H9 (cell line): ENCODE data around the gene APOA1. TPM values are rescaled to one million over a fixed set of nuclear protein-coding genes. Genes with fewer than 3 reads are reported as not detected.

Experiments
- DNase-seq: peaks from one replicate; pipeline ENCODE4 v3.0.0-alpha.2; 2017
- H2AFZ ChIP-seq: one replicate; pipeline ENCODE4 v1.6.1; 2013; ENCODE audit warnings: mild to moderate bottlenecking, low read length, control low read depth, moderate library complexity
- H2AK5ac ChIP-seq: 2 replicates; pipeline ENCODE4 v1.6.1; 2013; ENCODE audit warnings: low read length, control low read depth, mixed read lengths; ENCODE audit not compliant: insufficient read length
- H2BK120ac ChIP-seq: one replicate; pipeline ENCODE4 v1.6.1; 2013; ENCODE audit warnings: low read depth, mild to moderate bottlenecking, low read length, control low read depth, inconsistent platforms; ENCODE audit not compliant: poor library complexity, severe bottlenecking
- H2BK12ac ChIP-seq: 2 replicates; pipeline ENCODE4 v1.6.1; 2013; ENCODE audit warnings: low read length, control low read depth, mixed read lengths, low read depth; ENCODE audit not compliant: insufficient read length
- H2BK15ac ChIP-seq: 2 replicates; pipeline ENCODE4 v1.6.1; 2013; ENCODE audit warnings: low read depth, low read length, control low read depth
- H2BK20ac ChIP-seq: one replicate; pipeline ENCODE4 v1.6.1; 2013; ENCODE audit warnings: low read depth, mild to moderate bottlenecking, low read length, control low read depth, inconsistent platforms; ENCODE audit not compliant: poor library complexity, severe bottlenecking
- H2BK5ac ChIP-seq: 2 replicates; pipeline ENCODE4 v1.6.1; 2013; ENCODE audit warnings: low read length, control low read depth, mixed read lengths; ENCODE audit not compliant: insufficient read length
- H3K14ac ChIP-seq: 2 replicates; pipeline ENCODE4 v1.6.1; 2013; ENCODE audit warnings: low read length, control low read depth; ENCODE audit not compliant: insufficient read depth
- H3K18ac ChIP-seq: 2 replicates; pipeline ENCODE4 v1.6.1; 2013; ENCODE audit warnings: low read depth, mild to moderate bottlenecking, mixed read lengths, low read length, control low read depth; ENCODE audit not compliant: insufficient read length
- H3K23ac ChIP-seq: 2 replicates; pipeline ENCODE4 v1.6.1; 2013; ENCODE audit warnings: low read length, control low read depth, mixed read lengths, low read depth; ENCODE audit not compliant: insufficient read length
- H3K23me2 ChIP-seq: 2 replicates; pipeline ENCODE4 v1.6.1; 2013; ENCODE audit warnings: low read depth, mild to moderate bottlenecking, mixed read lengths, low read length, control low read depth; ENCODE audit not compliant: insufficient read length, poor library complexity, severe bottlenecking
- H3K27ac ChIP-seq: 2 replicates; pipeline ENCODE4 v1.5.1; 2013; ENCODE audit warnings: low read length, control low read depth, mixed read lengths, low read depth; ENCODE audit not compliant: insufficient read length
- H3K27me3 ChIP-seq: 2 replicates; pipeline ENCODE4 v1.6.1; 2013; ENCODE audit warnings: low read length, control low read depth, inconsistent platforms; ENCODE audit not compliant: insufficient read depth
- H3K4ac ChIP-seq: 2 replicates; pipeline ENCODE4 v1.6.1; 2013; ENCODE audit warnings: low read depth, mild to moderate bottlenecking, control low read depth, inconsistent platforms, low read length, moderate library complexity
- H3K4me1 ChIP-seq: 2 replicates; pipeline ENCODE4 v1.6.1; 2013; ENCODE audit warnings: low read length, control low read depth, inconsistent platforms; ENCODE audit not compliant: insufficient read depth
- H3K4me2 ChIP-seq: 2 replicates; pipeline ENCODE4 v1.6.1; 2013; ENCODE audit warnings: low read length, control low read depth, mixed read lengths; ENCODE audit not compliant: insufficient read length, insufficient read depth
- H3K56ac ChIP-seq: 2 replicates; pipeline ENCODE4 v1.6.1; 2013; ENCODE audit warnings: low read depth, mild to moderate bottlenecking, mixed read lengths, low read length, control low read depth; ENCODE audit not compliant: insufficient read length
- H3K79me1 ChIP-seq: 2 replicates; pipeline ENCODE4 v1.6.1; 2013; ENCODE audit warnings: low read depth, mild to moderate bottlenecking, moderate library complexity, low read length, control low read depth, inconsistent platforms; ENCODE audit not compliant: insufficient read depth, poor library complexity, severe bottlenecking
- H3K79me2 ChIP-seq: 2 replicates; pipeline ENCODE4 v1.6.1; 2013; ENCODE audit warnings: low read length, control low read depth, inconsistent platforms; ENCODE audit not compliant: insufficient read depth
- H3K9ac ChIP-seq: 2 replicates; pipeline ENCODE4 v1.6.1; 2013; ENCODE audit warnings: low read length, control low read depth, mixed read lengths; ENCODE audit not compliant: insufficient read length; ENCODE audit errors: extremely low read depth
- H3K9me3 ChIP-seq: one replicate; pipeline ENCODE4 v1.6.1; 2013; ENCODE audit warnings: low read depth, low read length, inconsistent platforms; ENCODE audit not compliant: control insufficient read depth
- H3T11ph ChIP-seq: one replicate; pipeline ENCODE4 v1.6.1; 2013; ENCODE audit warnings: mild to moderate bottlenecking, low read length, control low read depth, inconsistent platforms
- H4K20me1 ChIP-seq: one replicate; pipeline ENCODE4 v1.6.1; 2013; ENCODE audit not compliant: control insufficient read depth, insufficient read length, insufficient read depth
- H4K5ac ChIP-seq: 2 replicates; pipeline ENCODE4 v1.6.1; 2013; ENCODE audit warnings: low read depth, mild to moderate bottlenecking, mixed read lengths, low read length, control low read depth; ENCODE audit not compliant: insufficient read length
- H4K8ac ChIP-seq: replicated peaks from 2 replicates; pipeline ENCODE4 v1.6.1; 2013; ENCODE audit warnings: low read length, control low read depth, mixed read lengths, low read depth; ENCODE audit not compliant: insufficient read length
- H4K91ac ChIP-seq: 2 replicates; pipeline ENCODE4 v1.6.1; 2013; ENCODE audit warnings: low read depth, mild to moderate bottlenecking, moderate library complexity, mixed read lengths, low read length, control low read depth; ENCODE audit not compliant: insufficient read length
- H3K27ac Mint-ChIP-seq, 3 experiments: 2 replicates in 2 of 3; 3 replicates in 1 of 3; pipeline ENCODE4 v1.8.0; 2020 to 2021; ENCODE audit warnings: mixed read lengths in 3 of 3, mild to moderate bottlenecking in 1 of 3, moderate library complexity in 1 of 3
- H3K27me3 Mint-ChIP-seq: 2 replicates; pipeline ENCODE4 v1.8.0; 2021; ENCODE audit warnings: low read depth, mild to moderate bottlenecking, moderate library complexity, mixed read lengths
- H3K36me3 Mint-ChIP-seq, 3 experiments: 2 replicates in 2 of 3; 3 replicates in 1 of 3; pipeline ENCODE4 v1.8.0; 2020 to 2021; ENCODE audit warnings: low read depth in 3 of 3, mixed read lengths in 3 of 3; ENCODE audit not compliant: insufficient read depth in 1 of 3
- H3K4me1 Mint-ChIP-seq, 2 experiments: 2 replicates each; pipeline ENCODE4 v1.8.0; 2020; ENCODE audit warnings: mixed read lengths in 2 of 2
- H3K4me3 Mint-ChIP-seq, 2 experiments: 2 replicates in 1 of 2; 3 replicates in 1 of 2; pipeline ENCODE4 v1.8.0; 2020 to 2021; ENCODE audit warnings: mild to moderate bottlenecking in 2 of 2, mixed read lengths in 2 of 2, moderate library complexity in 1 of 2
- H3K9me3 Mint-ChIP-seq, 2 experiments: 2 replicates in 1 of 2; 3 replicates in 1 of 2; pipeline ENCODE4 v1.8.0; 2020; ENCODE audit warnings: mild to moderate bottlenecking in 2 of 2, mixed read lengths in 2 of 2, moderate library complexity in 1 of 2
- WGBS: extraction: QIAGEN DNeasy Blood & Tissue Kit; methylation state at CpG from one replicate; pipeline ENCODE4 v1.1.7; 2013; ENCODE audit warnings: missing lambda C conversion rate, low lambda C conversion rate, mixed read lengths; ENCODE audit not compliant: insufficient read length; ENCODE audit errors: extremely low coverage; 5-methylcytosine and 5-hydroxymethylcytosine counted together
- total RNA-seq: library from RNA; stranded (reverse); gene quantifications from 2 replicates; pipeline ENCODE4 v1.2.1, GENCODE V29; 2021
- TF ChIP-seq, protein P1 (sequence below): fragments of 200-600 bp; sonication (generic); conservative IDR thresholded peaks from 3 replicates; pipeline ENCODE4 v1.8.0; 2021; ENCODE audit warnings: antibody characterized with exemption, mild to moderate bottlenecking

The APOA1 gene
- total RNA-seq, 1 experiment from 2014 or later: 0.68 TPM

DNA sequence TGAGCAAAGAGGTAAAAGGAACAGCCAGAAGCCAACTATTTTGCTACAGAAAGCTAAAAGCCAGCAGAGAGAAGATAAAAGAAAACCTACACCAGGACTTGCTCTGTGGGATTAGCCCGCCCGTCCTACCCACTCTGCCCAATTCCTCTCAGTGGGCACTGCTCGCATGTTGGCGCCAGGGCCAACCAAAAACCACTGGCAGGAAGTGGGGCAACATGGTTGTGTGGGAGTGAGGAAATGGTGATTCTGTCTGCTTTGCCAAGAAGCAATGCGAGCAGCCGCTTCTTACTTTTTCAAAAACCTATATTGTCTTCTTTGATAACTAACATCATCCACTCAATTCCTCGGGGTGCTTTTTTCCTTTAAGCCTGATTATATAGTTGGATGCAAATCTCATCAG lies 14.2 kb upstream of the APOA1 start:
- H2BK20ac ChIP-seq: no peak overlapping the region
- H3K79me2 ChIP-seq: no peaks in the 10 kb centered on the region
- no peak overlapping the region for H3T11ph ChIP-seq
- H3K27me3 ChIP-seq: no peaks in the 10 kb centered on the region
- no peaks in the 10 kb centered on the region for H3K27me3 Mint-ChIP-seq
- no peak overlapping the region for H2BK15ac ChIP-seq
- no peak overlapping the region for H4K91ac ChIP-seq
- no peaks in the 10 kb centered on the region for H3K4me1 Mint-ChIP-seq
- H3K23ac ChIP-seq: no peak overlapping the region
- TF ChIP-seq, protein P1, sequence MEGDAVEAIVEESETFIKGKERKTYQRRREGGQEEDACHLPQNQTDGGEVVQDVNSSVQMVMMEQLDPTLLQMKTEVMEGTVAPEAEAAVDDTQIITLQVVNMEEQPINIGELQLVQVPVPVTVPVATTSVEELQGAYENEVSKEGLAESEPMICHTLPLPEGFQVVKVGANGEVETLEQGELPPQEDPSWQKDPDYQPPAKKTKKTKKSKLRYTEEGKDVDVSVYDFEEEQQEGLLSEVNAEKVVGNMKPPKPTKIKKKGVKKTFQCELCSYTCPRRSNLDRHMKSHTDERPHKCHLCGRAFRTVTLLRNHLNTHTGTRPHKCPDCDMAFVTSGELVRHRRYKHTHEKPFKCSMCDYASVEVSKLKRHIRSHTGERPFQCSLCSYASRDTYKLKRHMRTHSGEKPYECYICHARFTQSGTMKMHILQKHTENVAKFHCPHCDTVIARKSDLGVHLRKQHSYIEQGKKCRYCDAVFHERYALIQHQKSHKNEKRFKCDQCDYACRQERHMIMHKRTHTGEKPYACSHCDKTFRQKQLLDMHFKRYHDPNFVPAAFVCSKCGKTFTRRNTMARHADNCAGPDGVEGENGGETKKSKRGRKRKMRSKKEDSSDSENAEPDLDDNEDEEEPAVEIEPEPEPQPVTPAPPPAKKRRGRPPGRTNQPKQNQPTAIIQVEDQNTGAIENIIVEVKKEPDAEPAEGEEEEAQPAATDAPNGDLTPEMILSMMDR: no peak
- H3K79me1 ChIP-seq: no peaks in the 10 kb centered on the region
- H3K4me3 Mint-ChIP-seq: no peak overlapping the region
- H3K9me3 ChIP-seq: no peaks in the 10 kb centered on the region
- no peak overlapping the region for H3K56ac ChIP-seq
- WGBS: no CpG with 5 or more reads among the region's 7 CpGs
- H4K20me1 ChIP-seq: no peaks in the 10 kb centered on the region
- H3K14ac ChIP-seq: no peak overlapping the region
- peaks cover 12 to 39% (median 34%) of the 10 kb centered on the region in 3 experiments; a peak in 6 of 7 replicates for H3K36me3 Mint-ChIP-seq
- H2BK120ac ChIP-seq: no peak overlapping the region
- H2AFZ ChIP-seq: no peak overlapping the region
- no peak overlapping the region for H2BK12ac ChIP-seq
- H3K27ac ChIP-seq: no peak overlapping the region
- no peaks in the 10 kb centered on the region for H3K23me2 ChIP-seq
- no peak overlapping the region for H3K4me2 ChIP-seq
- no peak overlapping the region for H2AK5ac ChIP-seq
- no peak overlapping the region for H4K5ac ChIP-seq
- H3K4ac ChIP-seq: no peak overlapping the region
- no peak overlapping the region for H3K18ac ChIP-seq
- no peak overlapping the region for H4K8ac ChIP-seq
- no peak overlapping the region for H3K9ac ChIP-seq
- no peaks in the 10 kb centered on the region for H3K9me3 Mint-ChIP-seq
- no peaks in the 10 kb centered on the region for H3K4me1 ChIP-seq
- no peak overlapping the region for H2BK5ac ChIP-seq
- DNase-seq: no peak
- no peak overlapping the region for H3K27ac Mint-ChIP-seq
